ENCODE data around the gene DNAI4.

DNA sequence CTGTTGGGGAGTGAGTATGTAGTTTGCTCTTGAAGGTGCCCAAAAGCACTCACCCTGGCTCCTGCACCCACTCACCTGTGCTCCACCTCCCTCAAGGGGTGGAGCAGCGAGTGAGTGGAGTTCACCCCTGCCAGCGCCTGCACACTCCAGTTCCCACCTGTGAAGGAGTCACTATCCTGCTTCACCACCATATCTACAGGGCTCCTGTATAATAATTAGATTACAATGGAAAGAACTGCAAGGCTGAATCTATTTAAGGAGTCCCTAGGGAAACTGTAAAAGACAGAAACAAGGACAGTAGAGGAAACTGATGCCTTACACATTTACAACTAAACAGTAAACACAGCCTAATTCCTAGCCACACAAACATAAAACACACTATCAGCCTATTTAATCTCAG is 4.1 kb downstream of the DNAI4 start:
- TF ChIP-seq, protein P1, sequence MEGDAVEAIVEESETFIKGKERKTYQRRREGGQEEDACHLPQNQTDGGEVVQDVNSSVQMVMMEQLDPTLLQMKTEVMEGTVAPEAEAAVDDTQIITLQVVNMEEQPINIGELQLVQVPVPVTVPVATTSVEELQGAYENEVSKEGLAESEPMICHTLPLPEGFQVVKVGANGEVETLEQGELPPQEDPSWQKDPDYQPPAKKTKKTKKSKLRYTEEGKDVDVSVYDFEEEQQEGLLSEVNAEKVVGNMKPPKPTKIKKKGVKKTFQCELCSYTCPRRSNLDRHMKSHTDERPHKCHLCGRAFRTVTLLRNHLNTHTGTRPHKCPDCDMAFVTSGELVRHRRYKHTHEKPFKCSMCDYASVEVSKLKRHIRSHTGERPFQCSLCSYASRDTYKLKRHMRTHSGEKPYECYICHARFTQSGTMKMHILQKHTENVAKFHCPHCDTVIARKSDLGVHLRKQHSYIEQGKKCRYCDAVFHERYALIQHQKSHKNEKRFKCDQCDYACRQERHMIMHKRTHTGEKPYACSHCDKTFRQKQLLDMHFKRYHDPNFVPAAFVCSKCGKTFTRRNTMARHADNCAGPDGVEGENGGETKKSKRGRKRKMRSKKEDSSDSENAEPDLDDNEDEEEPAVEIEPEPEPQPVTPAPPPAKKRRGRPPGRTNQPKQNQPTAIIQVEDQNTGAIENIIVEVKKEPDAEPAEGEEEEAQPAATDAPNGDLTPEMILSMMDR (IDR thresholded peaks at IDR 0.05; ENCODE audit: insufficient read depth, low read length): no peak
- TF ChIP-seq REST (IDR thresholded peaks at IDR 0.05; ENCODE audit: insufficient replicate concordance, low read depth) (no peak), POLR2AphosphoS5 (IDR thresholded peaks at IDR 0.05; ENCODE audit: low read depth) (no peak), SPI1 (IDR thresholded peaks at IDR 0.05; ENCODE audit: borderline replicate concordance, low read depth) (no peak), GABPA (IDR thresholded peaks at IDR 0.05; ENCODE audit: low read depth) (no peak)
